ENCODE results near the gene TNS1. TPM values are rescaled to one million over a fixed set of nuclear protein-coding genes. Genes with fewer than 3 reads are reported as not detected.
A peak's percentile ranks its signal among the peaks of the same experiment; 100 is the strongest.

The TNS1 gene
- polyA plus RNA-seq, 3 donors, result 0.26 to 1.6 (median 1.5) TPM

DNA sequence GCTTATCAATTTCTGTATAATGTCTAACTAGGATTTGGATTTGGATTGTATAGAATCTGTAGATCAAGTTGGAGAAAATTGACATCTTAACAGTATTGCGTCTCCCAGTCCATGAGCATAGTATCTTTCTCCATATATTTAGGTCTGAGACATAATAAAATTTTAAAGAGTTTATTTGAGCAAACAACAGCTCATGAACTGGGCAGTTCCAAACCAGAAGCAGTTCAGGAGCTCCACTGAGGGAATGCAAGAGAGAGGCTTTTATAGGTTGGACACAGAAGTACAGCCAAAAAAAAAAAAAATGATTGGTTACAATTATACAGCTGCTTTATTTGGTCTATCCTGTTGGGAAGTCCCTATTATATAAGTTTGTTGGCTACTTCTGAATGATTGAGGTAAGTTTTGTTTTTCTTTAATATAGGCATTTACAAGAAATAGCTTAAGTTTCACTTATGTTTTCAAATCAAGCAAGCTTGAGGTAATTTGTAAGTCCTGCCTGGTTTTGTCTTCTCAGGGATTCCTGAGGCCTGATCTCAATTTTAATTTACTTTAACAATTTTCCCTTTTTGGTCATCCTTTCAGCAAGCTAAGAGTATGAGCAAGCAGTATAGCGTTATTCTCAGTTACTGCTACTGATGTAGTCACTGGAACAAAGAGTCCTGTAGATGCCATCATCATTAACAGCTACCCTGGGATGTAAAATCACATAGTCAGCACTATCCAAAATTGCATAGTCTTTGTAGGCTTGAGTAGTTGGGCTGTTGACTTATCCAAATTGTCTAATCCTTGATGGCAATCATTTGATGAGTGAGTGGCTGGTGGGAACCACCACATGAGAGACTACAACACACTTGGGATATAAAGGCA is 38.7 kb upstream of the TNS1 start:
- H3K36me3 ChIP-seq (replicated peaks in 1 of 2; ENCODE audit: control insufficient read depth in 1 of 2, insufficient read depth in 2 of 2, low read length in 2 of 2), result no peaks in the 10 kb centered on the region
- intact Hi-C loops (cut with micrococcal nuclease), result no loop called here
- H3K9me3 ChIP-seq (replicated peaks in 1 of 2; ENCODE audit: control insufficient read depth in 1 of 2, insufficient read depth in 1 of 2, low read length in 2 of 2), result peaks cover 0 to 9% of the 10 kb centered on the region in 2 donors
- no CpG with 5 or more reads among the region's 2 CpGs for WGBS (ENCODE audit: insufficient coverage)
- no peaks in the 10 kb centered on the region for H4K20me1 ChIP-seq (ENCODE audit: insufficient read depth, low read length)
- DNase-seq, result no peak
- no peak overlapping the region for H2AFZ ChIP-seq (ENCODE audit: insufficient read depth, low read depth, low read length, poor library complexity, severe bottlenecking)
- no peaks in the 10 kb centered on the region for H3K27me3 Mint-ChIP-seq (ENCODE audit: low read depth in 3 of 3)
- no peaks in the 10 kb centered on the region for H3K27me3 ChIP-seq (ENCODE audit: control insufficient read depth in 2 of 2, insufficient read depth in 2 of 2, low read length in 2 of 2)
- peak overlapping the region in 2 of 7 donors; percentile 5 to 40 for H3K27ac Mint-ChIP-seq
- H3K4me2 ChIP-seq (replicated peaks; ENCODE audit: extremely low read depth, low read length, poor library complexity, severe bottlenecking), result no peak overlapping the region
- peaks cover 7 to 14% of the 10 kb centered on the region in 2 donors for H3K36me3 Mint-ChIP-seq
- no peak overlapping the region for H3K27ac ChIP-seq (ENCODE audit: low read depth in 1 of 2, low read length in 2 of 2)
- TF ChIP-seq, protein P1, sequence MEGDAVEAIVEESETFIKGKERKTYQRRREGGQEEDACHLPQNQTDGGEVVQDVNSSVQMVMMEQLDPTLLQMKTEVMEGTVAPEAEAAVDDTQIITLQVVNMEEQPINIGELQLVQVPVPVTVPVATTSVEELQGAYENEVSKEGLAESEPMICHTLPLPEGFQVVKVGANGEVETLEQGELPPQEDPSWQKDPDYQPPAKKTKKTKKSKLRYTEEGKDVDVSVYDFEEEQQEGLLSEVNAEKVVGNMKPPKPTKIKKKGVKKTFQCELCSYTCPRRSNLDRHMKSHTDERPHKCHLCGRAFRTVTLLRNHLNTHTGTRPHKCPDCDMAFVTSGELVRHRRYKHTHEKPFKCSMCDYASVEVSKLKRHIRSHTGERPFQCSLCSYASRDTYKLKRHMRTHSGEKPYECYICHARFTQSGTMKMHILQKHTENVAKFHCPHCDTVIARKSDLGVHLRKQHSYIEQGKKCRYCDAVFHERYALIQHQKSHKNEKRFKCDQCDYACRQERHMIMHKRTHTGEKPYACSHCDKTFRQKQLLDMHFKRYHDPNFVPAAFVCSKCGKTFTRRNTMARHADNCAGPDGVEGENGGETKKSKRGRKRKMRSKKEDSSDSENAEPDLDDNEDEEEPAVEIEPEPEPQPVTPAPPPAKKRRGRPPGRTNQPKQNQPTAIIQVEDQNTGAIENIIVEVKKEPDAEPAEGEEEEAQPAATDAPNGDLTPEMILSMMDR (IDR thresholded peaks at IDR 0.05), result no peak
- no peak overlapping the region for H3K9ac ChIP-seq (ENCODE audit: insufficient read depth, low read length, poor library complexity, severe bottlenecking)
- H3K4me1 ChIP-seq (ENCODE audit: control insufficient read depth in 1 of 2, insufficient read depth in 2 of 2, low read length in 2 of 2), result peaks cover 19 to 54% of the 10 kb centered on the region in 2 donors
- H3K9me3 Mint-ChIP-seq, result peaks cover 0 to 11% (median 9%) of the 10 kb centered on the region in 7 donors
- no peak overlapping the region for H3K4me3 ChIP-seq (replicated peaks in 1 of 3; ENCODE audit: low read depth in 2 of 3, low read length in 3 of 3)
- H3K79me2 ChIP-seq (ENCODE audit: insufficient read depth, low read length), result peaks cover 16% of the 10 kb centered on the region
- no peak overlapping the region for H3K4me3 Mint-ChIP-seq
- H3K4me1 Mint-ChIP-seq, result peaks cover 60% of the 10 kb centered on the region

DNA sequence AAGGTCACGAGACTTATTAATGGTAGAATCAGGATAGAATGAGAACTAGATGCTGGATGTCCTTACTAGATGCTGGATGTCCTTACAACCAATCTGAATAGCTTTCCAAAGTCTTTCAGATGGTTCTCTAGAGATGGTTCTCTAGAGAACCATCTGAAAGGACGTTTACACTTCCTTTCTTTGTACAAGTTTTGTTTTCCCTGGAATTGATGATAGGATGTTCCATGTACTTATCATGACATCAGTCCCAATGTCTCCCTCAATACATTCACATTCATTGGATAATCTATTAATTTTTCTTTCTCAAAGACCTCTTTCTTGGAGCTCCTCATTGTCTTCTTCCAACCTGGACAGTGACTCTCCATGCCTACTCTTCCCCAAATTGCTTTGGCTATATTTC is 38.1 kb upstream of the TNS1 start:
- H3K79me2 ChIP-seq (ENCODE audit: insufficient read depth, low read length), result peaks cover 20% of the 10 kb centered on the region
- H3K27ac ChIP-seq (ENCODE audit: low read depth in 1 of 2, low read length in 2 of 2), result no peak overlapping the region
- H3K27me3 ChIP-seq (ENCODE audit: control insufficient read depth in 2 of 2, insufficient read depth in 2 of 2, low read length in 2 of 2), result no peaks in the 10 kb centered on the region
- no peak overlapping the region for H3K4me3 ChIP-seq (replicated peaks in 1 of 3; ENCODE audit: low read depth in 2 of 3, low read length in 3 of 3)
- no peaks in the 10 kb centered on the region for H3K27me3 Mint-ChIP-seq (ENCODE audit: low read depth in 3 of 3)
- WGBS (ENCODE audit: insufficient coverage), result no CpG with 5 or more reads among the region's 2 CpGs
- peaks cover 21 to 54% of the 10 kb centered on the region in 2 donors for H3K4me1 ChIP-seq (ENCODE audit: control insufficient read depth in 1 of 2, insufficient read depth in 2 of 2, low read length in 2 of 2)
- no peaks in the 10 kb centered on the region for H4K20me1 ChIP-seq (ENCODE audit: insufficient read depth, low read length)
- intact Hi-C loops (cut with micrococcal nuclease), result no loop called here
- H3K4me1 Mint-ChIP-seq, result peaks cover 60% of the 10 kb centered on the region
- peaks cover 7 to 14% of the 10 kb centered on the region in 2 donors for H3K36me3 Mint-ChIP-seq
- H3K9me3 ChIP-seq (replicated peaks in 1 of 2; ENCODE audit: control insufficient read depth in 1 of 2, insufficient read depth in 1 of 2, low read length in 2 of 2), result peaks cover 0 to 9% of the 10 kb centered on the region in 2 donors
- H3K36me3 ChIP-seq (replicated peaks in 1 of 2; ENCODE audit: control insufficient read depth in 1 of 2, insufficient read depth in 2 of 2, low read length in 2 of 2), result no peaks in the 10 kb centered on the region
- H2AFZ ChIP-seq (ENCODE audit: insufficient read depth, low read depth, low read length, poor library complexity, severe bottlenecking), result no peak overlapping the region
- H3K9ac ChIP-seq (ENCODE audit: insufficient read depth, low read length, poor library complexity, severe bottlenecking), result no peak overlapping the region
- no peak for DNase-seq
- H3K9me3 Mint-ChIP-seq, result peaks cover 0 to 11% (median 9%) of the 10 kb centered on the region in 7 donors
- no peak overlapping the region for H3K4me3 Mint-ChIP-seq
- TF ChIP-seq, protein P1 (IDR thresholded peaks at IDR 0.05), result no peak
- H3K27ac Mint-ChIP-seq, result peak overlapping the region in 1 of 7 donors; percentile 40
- no peak overlapping the region for H3K4me2 ChIP-seq (replicated peaks; ENCODE audit: extremely low read depth, low read length, poor library complexity, severe bottlenecking)

Measured in CD14-positive monocyte (primary cell).